Ishikawa (cell line): ENCODE measurements around the gene PIK3C2G.

Experiments used
- CEBPB ChIP-seq: IDR thresholded peaks from 2 replicates; pipeline ENCODE4 v1.6.1; 2012
- CREB1 ChIP-seq: IDR thresholded peaks from 2 replicates; pipeline ENCODE4 v1.6.1; 2012; ENCODE audit warnings: low read depth
- EGR1 ChIP-seq: IDR thresholded peaks from 2 replicates; pipeline ENCODE4 v1.6.1; 2012
- EP300 ChIP-seq: IDR thresholded peaks from 2 replicates; pipeline ENCODE4 v1.6.1; 2012; ENCODE audit warnings: borderline replicate concordance
- FOXM1 ChIP-seq: IDR thresholded peaks from 2 replicates; pipeline ENCODE4 v1.6.1; 2012; ENCODE audit warnings: low read depth, borderline replicate concordance
- MAX ChIP-seq: IDR thresholded peaks from 2 replicates; pipeline ENCODE4 v1.6.1; 2012
- NFIC ChIP-seq: IDR thresholded peaks from 2 replicates; pipeline ENCODE4 v1.6.1; 2012
- RAD21 ChIP-seq: IDR thresholded peaks from 2 replicates; pipeline ENCODE4 v1.6.1; 2012; ENCODE audit warnings: low read depth
- TAF1 ChIP-seq: IDR thresholded peaks from 2 replicates; pipeline ENCODE4 v1.6.1; 2012; ENCODE audit warnings: low read depth, mild to moderate bottlenecking
- TCF12 ChIP-seq: IDR thresholded peaks from 2 replicates; pipeline ENCODE4 v1.6.1; 2012; ENCODE audit warnings: low read depth
- TEAD4 ChIP-seq: IDR thresholded peaks from 2 replicates; pipeline ENCODE4 v1.6.1; 2012
- USF1 ChIP-seq: IDR thresholded peaks from 2 replicates; pipeline ENCODE4 v1.6.1; 2012
- YY1 ChIP-seq: IDR thresholded peaks from 2 replicates; pipeline ENCODE4 v1.6.1; 2012; ENCODE audit warnings: low read depth
- ZBTB7A ChIP-seq: IDR thresholded peaks from 2 replicates; pipeline ENCODE4 v1.6.1; 2012; ENCODE audit warnings: low read depth
- TF ChIP-seq, protein P1 (sequence below): IDR thresholded peaks from 2 replicates; pipeline ENCODE4 v1.6.1; 2012; ENCODE audit warnings: low read depth, mild to moderate bottlenecking

PIK3C2G gene

DNA sequence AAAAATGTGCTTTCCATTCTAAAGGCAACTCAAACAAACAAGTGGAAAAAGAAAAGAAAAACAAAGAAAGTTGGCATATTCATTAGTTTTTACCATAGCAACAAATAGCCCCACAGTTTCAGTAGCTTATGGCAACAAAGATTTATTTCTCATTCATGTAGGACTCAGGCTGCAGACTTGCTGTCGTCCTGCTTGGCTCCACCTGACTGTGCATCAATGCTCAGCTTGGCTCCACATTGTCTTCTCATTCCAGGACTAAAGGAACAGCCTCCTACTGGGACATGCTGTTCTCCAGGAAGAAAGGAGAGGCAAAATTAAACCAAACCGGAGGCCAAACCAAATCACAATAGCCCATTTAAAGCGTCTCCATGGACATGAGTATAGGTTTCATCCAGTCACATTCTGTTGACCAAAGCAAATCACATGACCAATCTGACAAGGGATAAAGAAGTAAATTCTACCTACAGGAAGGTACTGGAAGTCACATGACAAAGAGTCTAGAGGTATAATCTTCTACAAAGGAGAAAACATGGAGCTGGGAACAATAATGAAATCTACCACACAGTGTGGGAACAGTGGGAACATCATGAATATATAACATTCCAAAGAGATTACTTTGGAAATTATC lies 222.5 kb downstream of the PIK3C2G start:
- no peak for TF ChIP-seq RAD21
- TF ChIP-seq CREB1 = no peak
- no peak for TF ChIP-seq TAF1
- no peak for TF ChIP-seq TCF12
- no peak for TF ChIP-seq NFIC
- TF ChIP-seq MAX = no peak
- no peak for TF ChIP-seq YY1
- TF ChIP-seq CEBPB = no peak
- TF ChIP-seq TEAD4 = no peak
- TF ChIP-seq USF1 = no peak
- TF ChIP-seq EP300 = no peak
- TF ChIP-seq FOXM1 = no peak
- no peak for TF ChIP-seq EGR1
- TF ChIP-seq, protein P1, sequence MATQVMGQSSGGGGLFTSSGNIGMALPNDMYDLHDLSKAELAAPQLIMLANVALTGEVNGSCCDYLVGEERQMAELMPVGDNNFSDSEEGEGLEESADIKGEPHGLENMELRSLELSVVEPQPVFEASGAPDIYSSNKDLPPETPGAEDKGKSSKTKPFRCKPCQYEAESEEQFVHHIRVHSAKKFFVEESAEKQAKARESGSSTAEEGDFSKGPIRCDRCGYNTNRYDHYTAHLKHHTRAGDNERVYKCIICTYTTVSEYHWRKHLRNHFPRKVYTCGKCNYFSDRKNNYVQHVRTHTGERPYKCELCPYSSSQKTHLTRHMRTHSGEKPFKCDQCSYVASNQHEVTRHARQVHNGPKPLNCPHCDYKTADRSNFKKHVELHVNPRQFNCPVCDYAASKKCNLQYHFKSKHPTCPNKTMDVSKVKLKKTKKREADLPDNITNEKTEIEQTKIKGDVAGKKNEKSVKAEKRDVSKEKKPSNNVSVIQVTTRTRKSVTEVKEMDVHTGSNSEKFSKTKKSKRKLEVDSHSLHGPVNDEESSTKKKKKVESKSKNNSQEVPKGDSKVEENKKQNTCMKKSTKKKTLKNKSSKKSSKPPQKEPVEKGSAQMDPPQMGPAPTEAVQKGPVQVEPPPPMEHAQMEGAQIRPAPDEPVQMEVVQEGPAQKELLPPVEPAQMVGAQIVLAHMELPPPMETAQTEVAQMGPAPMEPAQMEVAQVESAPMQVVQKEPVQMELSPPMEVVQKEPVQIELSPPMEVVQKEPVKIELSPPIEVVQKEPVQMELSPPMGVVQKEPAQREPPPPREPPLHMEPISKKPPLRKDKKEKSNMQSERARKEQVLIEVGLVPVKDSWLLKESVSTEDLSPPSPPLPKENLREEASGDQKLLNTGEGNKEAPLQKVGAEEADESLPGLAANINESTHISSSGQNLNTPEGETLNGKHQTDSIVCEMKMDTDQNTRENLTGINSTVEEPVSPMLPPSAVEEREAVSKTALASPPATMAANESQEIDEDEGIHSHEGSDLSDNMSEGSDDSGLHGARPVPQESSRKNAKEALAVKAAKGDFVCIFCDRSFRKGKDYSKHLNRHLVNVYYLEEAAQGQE = no peak
- TF ChIP-seq ZBTB7A = no peak

- no peak for TF ChIP-seq EP300
- no peak for TF ChIP-seq TCF12
- no peak for TF ChIP-seq EGR1
- no peak for TF ChIP-seq CREB1
- no peak for TF ChIP-seq TAF1
- TF ChIP-seq FOXM1 = no peak
Observed at GRCh38 chr12:18486036-18486435, 224.7 kb downstream of the PIK3C2G start.

DNA sequence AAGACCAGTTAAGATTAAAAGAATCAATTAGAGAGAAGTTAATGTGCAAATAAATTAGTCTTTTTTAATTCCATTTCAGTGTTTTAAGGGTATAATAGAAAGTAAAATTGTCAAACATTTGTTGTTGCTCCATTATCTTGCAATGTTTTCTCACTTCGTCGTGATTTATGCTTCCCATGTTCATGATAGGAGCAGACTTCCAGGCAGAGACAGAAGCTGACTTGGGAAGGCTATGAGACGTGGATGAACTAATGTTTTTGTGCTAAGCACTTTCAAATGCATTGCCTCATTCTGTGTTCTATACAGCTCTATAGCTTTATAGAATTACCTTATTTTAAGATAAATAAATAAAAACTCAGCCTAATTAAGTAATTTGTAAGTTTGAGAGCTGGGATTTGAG lies 226.2 kb downstream of the PIK3C2G start:
- TF ChIP-seq, protein P1 = no peak
- TF ChIP-seq RAD21 (no peak), MAX (no peak), CEBPB (no peak), NFIC (no peak), USF1 (no peak), TEAD4 (no peak), FOXM1 (no peak), TCF12 (no peak), TAF1 (no peak), YY1 (no peak), EGR1 (no peak), EP300 (no peak), ZBTB7A (no peak), CREB1 (no peak)

- no peak for TF ChIP-seq MAX
- TF ChIP-seq ZBTB7A = no peak
- TF ChIP-seq TEAD4 = no peak
- no peak for TF ChIP-seq RAD21
- TF ChIP-seq TAF1 = no peak
- no peak for TF ChIP-seq EGR1
- no peak for TF ChIP-seq YY1
- TF ChIP-seq EP300 = no peak
- TF ChIP-seq, protein P1 = no peak
Observed at GRCh38 chr12:18492372-18493025, 231.2 kb downstream of the PIK3C2G start.
